ENCODE measurements around the gene ACY1. TPM values are rescaled to one million over a fixed set of nuclear protein-coding genes. Genes with fewer than 3 reads are reported as not detected.

The ACY1 gene
- total RNA-seq, 1 experiment from 2014 or later, result 62.6 TPM

- H3K14ac ChIP-seq (ENCODE audit: insufficient read depth, low read length), result no peak overlapping the region
- H2AFZ ChIP-seq (ENCODE audit: low read length), result no peak overlapping the region
- H3K18ac ChIP-seq (ENCODE audit: insufficient read length, low read depth, low read length), result no peak overlapping the region
- H3K4me1 Mint-ChIP-seq, result peaks cover 0 to 13% of the 10 kb centered on the region in 2 experiments; a peak in 2 of 4 replicates
- no peaks in the 10 kb centered on the region for H3K79me2 ChIP-seq (ENCODE audit: insufficient read depth, low read length)
- no peaks in the 10 kb centered on the region for H3K27me3 Mint-ChIP-seq (ENCODE audit: low read depth)
- no peak overlapping the region for H3K56ac ChIP-seq (ENCODE audit: insufficient read length, low read depth, low read length)
- peak overlapping the region in 1 of 3 experiments; percentile 28; a peak in 1 of 7 replicates for H3K27ac Mint-ChIP-seq
- no peak overlapping the region for H3K4ac ChIP-seq (ENCODE audit: low read depth, low read length)
- no peak for TF ChIP-seq CTCF (conservative IDR thresholded peaks at IDR 0.05)
- WGBS (ENCODE audit: extremely low coverage, insufficient read length, low lambda C conversion rate), result no CpG with 5 or more reads among the region's 5 CpGs
- no peaks in the 10 kb centered on the region for H3K9me3 ChIP-seq (ENCODE audit: control insufficient read depth, low read depth, low read length)
- no peak overlapping the region for H2BK15ac ChIP-seq (ENCODE audit: low read depth, low read length)
- no peaks in the 10 kb centered on the region for H3K23me2 ChIP-seq (ENCODE audit: insufficient read length, low read depth, low read length, poor library complexity, severe bottlenecking)
- no peak overlapping the region for H2BK20ac ChIP-seq (ENCODE audit: low read depth, low read length, poor library complexity, severe bottlenecking)
- H3K27me3 ChIP-seq (ENCODE audit: insufficient read depth, low read length), result no peaks in the 10 kb centered on the region
- H2BK12ac ChIP-seq (ENCODE audit: insufficient read length, low read depth, low read length), result no peak overlapping the region
- H3K4me1 ChIP-seq (ENCODE audit: insufficient read depth, low read length), result no peaks in the 10 kb centered on the region
- H3K23ac ChIP-seq (ENCODE audit: insufficient read length, low read depth, low read length), result no peak overlapping the region
- H3K4me2 ChIP-seq (ENCODE audit: insufficient read depth, insufficient read length, low read length), result no peak overlapping the region
- no peaks in the 10 kb centered on the region for H4K20me1 ChIP-seq (ENCODE audit: control insufficient read depth, insufficient read depth, insufficient read length)
- no peak for DNase-seq
- H3K79me1 ChIP-seq (ENCODE audit: insufficient read depth, low read depth, low read length, poor library complexity, severe bottlenecking), result no peaks in the 10 kb centered on the region
- H3T11ph ChIP-seq (ENCODE audit: low read length), result no peak overlapping the region
- no peak overlapping the region for H4K8ac ChIP-seq (replicated peaks; ENCODE audit: insufficient read length, low read depth, low read length)
- H2BK5ac ChIP-seq (ENCODE audit: insufficient read length, low read length), result no peak overlapping the region
- no peak overlapping the region for H2AK5ac ChIP-seq (ENCODE audit: insufficient read length, low read length)
- no peak overlapping the region for H2BK120ac ChIP-seq (ENCODE audit: low read depth, low read length, poor library complexity, severe bottlenecking)
- no peaks in the 10 kb centered on the region for H3K36me3 Mint-ChIP-seq (ENCODE audit: insufficient read depth in 1 of 3, low read depth in 3 of 3)
- no peaks in the 10 kb centered on the region for H3K9me3 Mint-ChIP-seq
- no peak overlapping the region for H4K91ac ChIP-seq (ENCODE audit: insufficient read length, low read depth, low read length)
- no peak overlapping the region for H3K4me3 Mint-ChIP-seq
- no peak overlapping the region for H3K27ac ChIP-seq (ENCODE audit: insufficient read length, low read depth, low read length)
- no peak overlapping the region for H4K5ac ChIP-seq (ENCODE audit: insufficient read length, low read depth, low read length)
- no peak overlapping the region for H3K9ac ChIP-seq (ENCODE audit: extremely low read depth, insufficient read length, low read length)
Measured at GRCh38 chr3:52036222-52036694, 52.9 kb downstream of the ACY1 start.

Measured in H9 (cell line).